Measurements from ENCODE around the gene THADA.
"Not testable (repeated sequence)": the region's sequence is repeated elsewhere in the genome, so short reads cannot be mapped to it uniquely, and the experiment has no call there.

Gene THADA

DNA sequence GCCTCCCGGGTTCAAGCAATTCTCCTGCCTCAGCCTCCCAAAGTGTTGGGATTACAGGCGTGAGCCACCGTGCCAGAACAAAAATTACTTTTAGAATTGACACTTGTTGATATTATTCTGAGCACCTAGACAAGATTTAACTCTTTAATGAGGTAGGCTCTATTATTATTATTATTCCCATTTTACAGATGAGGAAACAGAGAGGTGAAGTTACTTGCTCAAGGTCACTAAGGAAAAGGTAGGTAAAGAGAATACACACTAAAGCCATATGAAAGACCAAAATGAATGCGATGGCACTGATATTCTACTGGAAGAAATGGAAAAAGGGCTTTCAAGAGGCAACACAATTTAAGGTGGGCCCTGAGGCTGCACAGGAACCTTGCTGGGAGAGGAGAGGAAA, 295.6 kb downstream of the THADA start:
- Histone ChIP-seq H3F3A (ENCODE audit: insufficient read depth) (no peaks in the 10 kb centered on the region), H3K79me2 (ENCODE audit: insufficient read depth, low read length) (no peaks in the 10 kb centered on the region), H3K4me3 (ENCODE audit: insufficient read depth, low read length, poor library complexity, severe bottlenecking) (no peak overlapping the region), H4K20me1 (ENCODE audit: low read depth, low read length) (no peaks in the 10 kb centered on the region), H3K9me3 (ENCODE audit: insufficient read depth, low read length) (no peaks in the 10 kb centered on the region), H3K4me2 (ENCODE audit: low read depth, low read length, poor library complexity, severe bottlenecking) (no peak overlapping the region), H3K36me3 (ENCODE audit: low read length) (no peaks in the 10 kb centered on the region), H3K9me2 (replicated peaks; ENCODE audit: insufficient read depth, low read length) (no peaks in the 10 kb centered on the region), H2AFZ (ENCODE audit: low read depth, low read length, severe bottlenecking) (no peak overlapping the region), H3K27ac (ENCODE audit: low read depth, low read length) (no peak overlapping the region), H3K27me3 (ENCODE audit: low read length) (no peaks in the 10 kb centered on the region), H3K9ac (ENCODE audit: low read length) (no peak overlapping the region)
- TF ChIP-seq, protein P1, sequence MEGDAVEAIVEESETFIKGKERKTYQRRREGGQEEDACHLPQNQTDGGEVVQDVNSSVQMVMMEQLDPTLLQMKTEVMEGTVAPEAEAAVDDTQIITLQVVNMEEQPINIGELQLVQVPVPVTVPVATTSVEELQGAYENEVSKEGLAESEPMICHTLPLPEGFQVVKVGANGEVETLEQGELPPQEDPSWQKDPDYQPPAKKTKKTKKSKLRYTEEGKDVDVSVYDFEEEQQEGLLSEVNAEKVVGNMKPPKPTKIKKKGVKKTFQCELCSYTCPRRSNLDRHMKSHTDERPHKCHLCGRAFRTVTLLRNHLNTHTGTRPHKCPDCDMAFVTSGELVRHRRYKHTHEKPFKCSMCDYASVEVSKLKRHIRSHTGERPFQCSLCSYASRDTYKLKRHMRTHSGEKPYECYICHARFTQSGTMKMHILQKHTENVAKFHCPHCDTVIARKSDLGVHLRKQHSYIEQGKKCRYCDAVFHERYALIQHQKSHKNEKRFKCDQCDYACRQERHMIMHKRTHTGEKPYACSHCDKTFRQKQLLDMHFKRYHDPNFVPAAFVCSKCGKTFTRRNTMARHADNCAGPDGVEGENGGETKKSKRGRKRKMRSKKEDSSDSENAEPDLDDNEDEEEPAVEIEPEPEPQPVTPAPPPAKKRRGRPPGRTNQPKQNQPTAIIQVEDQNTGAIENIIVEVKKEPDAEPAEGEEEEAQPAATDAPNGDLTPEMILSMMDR (IDR thresholded peaks at IDR 0.05; ENCODE audit: insufficient read depth, low read length, poor library complexity, severe bottlenecking), result no peak
- no peak for TF ChIP-seq EZH2phosphoT487 (conservative IDR thresholded peaks at IDR 0.05; ENCODE audit: low read length)

DNA sequence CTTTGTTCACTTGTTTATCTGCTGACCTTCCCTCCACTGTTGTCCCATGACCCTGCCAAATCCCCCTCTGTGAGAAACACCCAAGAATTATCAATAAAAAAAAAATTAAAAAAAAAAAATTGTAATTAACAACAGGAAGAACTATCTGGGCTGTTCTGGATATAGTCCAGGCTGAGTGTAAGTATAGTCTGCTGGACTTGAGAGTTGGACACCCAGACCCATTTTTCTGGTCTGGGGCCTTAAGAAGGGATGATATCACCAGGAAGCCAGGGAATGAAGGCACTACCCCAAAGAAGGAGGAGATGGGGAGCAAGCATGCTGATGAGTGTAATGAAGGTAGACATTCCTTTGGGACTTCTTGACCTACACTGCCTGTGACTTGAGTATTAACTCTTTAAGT, 297.3 kb downstream of the THADA start:
- H3K27ac ChIP-seq (ENCODE audit: low read depth, low read length), result no peak overlapping the region
- H2AFZ ChIP-seq (ENCODE audit: low read depth, low read length, severe bottlenecking), result no peak overlapping the region
- H3K36me3 ChIP-seq (ENCODE audit: low read length), result no peaks in the 10 kb centered on the region

DNA sequence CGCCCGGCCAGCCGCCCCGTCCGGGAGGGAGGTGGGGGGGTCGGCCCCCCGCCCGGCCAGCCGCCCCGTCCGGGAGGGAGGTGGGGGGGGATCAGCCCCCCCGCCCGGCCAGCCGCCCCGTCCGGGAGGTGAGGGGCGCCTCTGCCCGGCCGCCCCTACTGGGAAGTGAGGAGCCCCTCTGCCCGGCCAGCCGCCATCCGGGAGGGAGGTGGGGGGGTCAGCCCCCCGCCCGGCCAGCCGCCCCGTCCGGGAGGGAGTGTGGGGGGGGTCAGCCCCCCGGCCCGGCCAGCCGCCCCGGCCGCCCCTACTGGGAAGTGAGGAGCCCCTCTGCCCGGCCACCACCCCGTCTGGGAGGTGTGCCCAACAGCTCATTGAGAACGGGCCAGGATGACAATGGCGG, 298.1 kb downstream of the THADA start:
- not testable (repeated sequence) for H3K27ac ChIP-seq (ENCODE audit: low read depth, low read length); H3K36me3 ChIP-seq (ENCODE audit: low read length); H4K20me1 ChIP-seq (ENCODE audit: low read depth, low read length); H3K4me2 ChIP-seq (ENCODE audit: low read depth, low read length, poor library complexity, severe bottlenecking); H3K27me3 ChIP-seq (ENCODE audit: low read length); H3K79me2 ChIP-seq (ENCODE audit: insufficient read depth, low read length); H3K9me3 ChIP-seq (ENCODE audit: insufficient read depth, low read length); H2AFZ ChIP-seq (ENCODE audit: low read depth, low read length, severe bottlenecking); H3K9me2 ChIP-seq (replicated peaks; ENCODE audit: insufficient read depth, low read length); H3K4me3 ChIP-seq (ENCODE audit: insufficient read depth, low read length, poor library complexity, severe bottlenecking); H3F3A ChIP-seq (ENCODE audit: insufficient read depth); H3K9ac ChIP-seq (ENCODE audit: low read length)

More for the DNA sequence above, 297.3 kb downstream of the THADA start:
- Histone ChIP-seq H3F3A (ENCODE audit: insufficient read depth) (no peaks in the 10 kb centered on the region), H3K9ac (ENCODE audit: low read length) (no peak overlapping the region), H4K20me1 (ENCODE audit: low read depth, low read length) (no peaks in the 10 kb centered on the region), H3K79me2 (ENCODE audit: insufficient read depth, low read length) (no peaks in the 10 kb centered on the region), H3K27me3 (ENCODE audit: low read length) (no peaks in the 10 kb centered on the region), H3K4me3 (ENCODE audit: insufficient read depth, low read length, poor library complexity, severe bottlenecking) (no peak overlapping the region), H3K9me2 (replicated peaks; ENCODE audit: insufficient read depth, low read length) (no peaks in the 10 kb centered on the region), H3K4me2 (ENCODE audit: low read depth, low read length, poor library complexity, severe bottlenecking) (no peak overlapping the region), H3K9me3 (ENCODE audit: insufficient read depth, low read length) (no peaks in the 10 kb centered on the region)
- TF ChIP-seq, protein P1 (IDR thresholded peaks at IDR 0.05; ENCODE audit: insufficient read depth, low read length, poor library complexity, severe bottlenecking), result no peak
- no peak for TF ChIP-seq EZH2phosphoT487 (conservative IDR thresholded peaks at IDR 0.05; ENCODE audit: low read length)

DNA sequence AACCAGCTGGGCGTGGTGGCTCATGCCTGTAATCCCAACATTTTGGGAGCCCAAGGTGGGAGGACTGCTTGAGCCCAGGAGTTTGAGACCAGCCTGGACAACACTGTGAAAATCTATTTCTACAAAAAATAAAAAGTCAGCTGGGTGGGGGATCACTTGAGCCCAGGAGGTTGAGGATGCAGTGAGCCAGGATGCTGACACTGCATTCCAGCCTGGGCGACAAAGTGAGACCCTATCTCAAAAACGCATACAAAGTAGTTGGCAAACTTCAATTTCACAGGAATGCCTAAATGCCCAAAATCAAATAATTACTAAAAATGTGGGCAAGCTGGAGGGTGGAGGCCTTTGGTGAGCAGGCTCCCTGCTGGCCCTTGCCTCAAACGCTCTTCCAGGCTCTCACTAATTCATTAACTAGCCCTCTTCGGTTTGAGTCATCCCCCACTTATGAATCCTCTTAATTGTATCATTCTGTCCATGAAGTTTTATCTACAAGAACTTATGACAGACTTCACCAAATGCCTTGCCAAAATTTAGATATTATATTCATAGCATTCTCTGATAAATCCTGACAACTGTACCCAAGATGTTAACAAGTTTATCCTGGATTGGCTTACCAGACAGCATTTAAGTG, 300.8 kb downstream of the THADA start:
- Histone ChIP-seq H3K79me2 (ENCODE audit: insufficient read depth, low read length) (no peaks in the 10 kb centered on the region), H3K9me2 (replicated peaks; ENCODE audit: insufficient read depth, low read length) (no peaks in the 10 kb centered on the region), H3K4me3 (ENCODE audit: insufficient read depth, low read length, poor library complexity, severe bottlenecking) (no peak overlapping the region), H3K4me2 (ENCODE audit: low read depth, low read length, poor library complexity, severe bottlenecking) (no peak overlapping the region), H3K9ac (ENCODE audit: low read length) (no peak overlapping the region), H3F3A (ENCODE audit: insufficient read depth) (no peaks in the 10 kb centered on the region), H4K20me1 (ENCODE audit: low read depth, low read length) (no peaks in the 10 kb centered on the region), H3K36me3 (ENCODE audit: low read length) (no peaks in the 10 kb centered on the region), H3K27ac (ENCODE audit: low read depth, low read length) (no peak overlapping the region), H3K9me3 (ENCODE audit: insufficient read depth, low read length) (no peaks in the 10 kb centered on the region), H3K27me3 (ENCODE audit: low read length) (no peaks in the 10 kb centered on the region), H2AFZ (ENCODE audit: low read depth, low read length, severe bottlenecking) (no peak overlapping the region)
- TF ChIP-seq, protein P1 (IDR thresholded peaks at IDR 0.05; ENCODE audit: insufficient read depth, low read length, poor library complexity, severe bottlenecking), result no peak
- no peak for TF ChIP-seq EZH2phosphoT487 (conservative IDR thresholded peaks at IDR 0.05; ENCODE audit: low read length)
